NOMO-1 treated with DMSO at 0.1 percent for 48 hours (cell line): Measurements from ENCODE around the gene ROR1.

Source experiments
- DNase-seq: peaks from one replicate; lab custom pipeline; 2025; ENCODE audit not compliant: unreplicated experiment; lab: John Stamatoyannopoulos, UW

Gene ROR1

DNA sequence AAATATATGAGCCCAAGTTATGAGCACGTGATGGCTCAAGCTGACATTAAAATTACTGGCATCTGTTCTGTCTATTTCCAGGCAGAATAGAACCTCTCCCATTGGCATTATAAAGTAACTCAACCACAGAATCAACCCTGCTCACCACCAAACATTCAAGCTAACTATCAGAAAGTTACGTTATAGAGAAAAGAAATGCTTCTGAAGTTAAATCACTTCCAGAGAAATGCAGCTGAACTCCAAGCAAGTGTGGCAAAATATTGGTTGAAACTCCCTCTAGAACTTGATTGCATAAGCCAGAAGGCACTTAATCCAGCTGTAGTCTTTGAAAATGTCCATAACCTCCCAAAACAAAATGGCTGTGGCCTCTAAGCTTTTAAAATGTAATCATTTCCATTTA, 393.4 kb downstream of the ROR1 start:
- DNase-seq = no peak

DNA sequence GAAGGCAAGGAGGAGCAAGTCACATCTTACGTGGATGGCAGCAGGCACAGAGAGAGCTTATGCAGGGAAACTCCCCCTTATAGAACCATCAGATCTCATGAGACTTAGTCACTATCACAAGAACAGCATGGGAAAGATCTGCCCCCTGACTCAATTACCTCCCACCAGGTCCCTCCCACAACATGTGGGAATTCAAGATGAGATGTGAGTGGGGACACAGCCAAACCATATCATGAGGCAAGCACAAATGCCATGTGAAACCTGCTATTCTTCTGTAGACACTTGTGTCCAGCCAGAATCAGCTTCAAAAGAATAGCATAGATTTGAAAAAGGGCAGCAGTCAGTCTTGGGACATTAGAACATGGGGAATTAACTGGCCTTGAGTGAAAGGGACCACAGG, 397.4 kb downstream of the ROR1 start:
- DNase-seq = no peak

DNA sequence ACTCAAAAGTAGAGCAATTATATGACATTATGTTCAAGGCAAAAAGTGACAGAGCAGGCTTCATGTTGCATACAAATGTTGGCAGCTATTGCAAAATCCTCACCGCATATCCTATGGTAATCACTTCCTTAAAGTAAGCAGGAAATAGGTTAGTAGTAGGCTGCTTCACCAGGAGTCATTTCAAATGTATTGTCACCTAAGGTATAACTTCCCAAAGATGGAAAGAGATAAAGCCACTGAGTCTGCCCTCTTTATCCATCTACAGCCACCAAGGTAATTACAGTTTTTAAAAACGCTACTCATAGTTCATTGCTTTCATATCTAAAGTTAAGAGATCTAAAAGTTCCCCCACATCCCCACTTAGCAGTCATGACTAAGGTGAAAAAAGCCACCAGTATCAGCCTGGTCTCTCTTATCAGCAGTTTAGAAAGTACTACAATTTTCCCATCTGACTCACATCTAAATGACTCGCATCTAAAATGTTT, 398.0 kb downstream of the ROR1 start:
- peak; percentile 93 for DNase-seq

DNA sequence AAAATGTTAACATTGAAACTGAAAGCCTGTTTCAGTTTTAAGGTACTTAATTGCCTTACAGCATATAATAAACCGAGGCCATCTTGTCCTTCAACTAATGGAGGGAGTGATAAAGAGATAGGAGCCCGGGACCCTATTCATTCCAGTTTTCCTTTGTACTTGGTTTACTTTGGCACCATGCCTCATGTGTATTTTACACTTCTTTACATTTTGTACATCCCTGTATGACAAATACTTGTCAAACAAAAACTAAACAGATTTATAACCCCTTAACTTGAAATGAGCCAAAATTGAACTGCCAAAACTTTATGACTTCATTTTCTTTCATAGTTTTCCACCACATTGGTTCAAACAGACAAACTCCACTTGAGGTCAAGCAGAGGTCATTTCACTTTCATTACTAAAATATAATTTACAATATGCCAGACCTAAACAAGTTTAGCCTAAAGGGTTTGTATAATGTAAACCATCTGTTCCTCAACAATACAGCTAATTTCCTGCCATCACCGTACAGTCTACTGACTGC, 398.7 kb downstream of the ROR1 start:
- DNase-seq = no peak

DNA sequence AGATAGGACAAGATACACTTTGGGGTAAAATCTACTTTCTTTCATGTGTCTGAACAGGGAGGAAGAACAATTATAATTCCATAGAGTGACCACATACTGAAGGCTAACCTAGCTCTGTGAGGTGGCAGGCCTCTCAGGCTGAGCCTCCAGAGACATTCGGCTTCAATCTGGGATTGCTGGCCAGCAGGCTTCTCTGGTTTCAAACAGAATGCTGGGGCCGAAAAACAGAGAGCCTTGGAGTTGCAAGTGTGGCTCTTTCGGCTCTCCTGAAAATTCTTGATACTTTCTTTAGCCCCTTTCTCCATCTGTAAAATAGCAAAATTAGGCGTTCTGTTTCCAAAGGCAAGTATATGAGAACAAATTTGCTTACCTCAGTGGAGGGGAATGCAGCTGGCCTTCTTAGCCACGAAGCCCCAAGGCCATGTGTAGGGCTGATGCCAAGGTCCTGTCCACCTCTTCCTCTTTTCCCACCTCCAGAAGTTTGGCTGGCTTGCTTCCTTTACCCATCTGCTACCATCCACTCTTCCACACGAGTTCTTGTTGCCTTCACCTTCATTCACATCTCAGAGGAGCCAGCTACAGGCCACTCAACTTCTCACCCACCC, 399.6 kb downstream of the ROR1 start:
- DNase-seq = no peak

DNA sequence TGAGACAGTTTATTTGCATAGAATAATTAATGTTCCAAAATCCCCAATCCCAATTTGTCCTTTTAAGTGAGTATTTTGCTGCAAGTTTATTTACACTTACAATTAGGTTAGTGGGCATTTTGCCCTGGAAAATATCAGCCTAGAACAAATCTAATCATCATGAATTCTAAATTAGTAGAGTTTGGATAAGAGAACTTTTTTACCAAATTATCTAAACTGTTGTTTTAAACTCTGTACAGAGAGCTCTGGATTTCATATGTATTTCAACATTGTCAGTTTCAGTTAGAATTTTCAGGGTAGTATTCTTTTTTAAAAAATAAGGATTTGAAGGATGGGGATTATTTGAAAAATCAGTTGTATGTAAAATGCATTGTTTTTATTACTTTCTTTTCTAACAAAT, 401.8 kb downstream of the ROR1 start:
- no peak for DNase-seq

DNA sequence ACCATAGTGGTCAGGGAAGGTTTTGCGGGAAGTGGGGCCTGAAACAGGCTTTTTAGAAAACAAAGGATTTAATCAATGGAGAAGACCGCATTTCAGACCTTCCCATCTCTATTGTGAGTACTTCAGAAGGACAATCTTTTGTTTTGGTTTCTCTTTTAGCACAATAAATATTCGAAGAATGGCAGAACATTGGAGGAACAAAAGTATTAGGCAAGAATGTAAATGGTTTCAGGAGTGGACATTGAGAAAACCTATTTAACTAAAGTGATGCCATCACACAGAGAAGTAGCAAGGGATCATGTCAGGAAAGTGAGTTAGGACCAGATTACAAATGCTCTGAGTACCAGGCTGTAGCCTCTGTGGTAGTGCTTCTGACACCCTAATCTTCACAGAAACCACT, 402.8 kb downstream of the ROR1 start:
- no peak for DNase-seq

DNA sequence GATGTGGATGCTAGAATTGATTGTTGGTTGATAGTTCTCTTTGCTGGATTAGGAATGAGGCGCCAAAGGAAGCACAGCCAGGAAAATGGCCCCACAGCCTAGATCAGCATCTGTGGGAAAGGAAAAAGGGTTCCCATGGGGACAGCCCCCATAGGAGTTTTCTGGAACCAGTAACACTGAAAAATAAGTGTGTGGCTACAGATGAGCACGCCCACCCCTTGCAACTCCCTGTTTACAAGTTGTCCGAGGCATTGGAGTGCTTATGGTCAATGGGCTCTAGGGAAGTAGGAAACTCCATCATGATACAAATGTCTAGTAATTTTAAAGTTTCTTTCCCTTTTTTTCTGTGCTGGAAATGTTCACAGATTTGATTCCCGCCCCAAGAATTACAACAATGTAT, 405.8 kb downstream of the ROR1 start:
- DNase-seq = no peak

DNA sequence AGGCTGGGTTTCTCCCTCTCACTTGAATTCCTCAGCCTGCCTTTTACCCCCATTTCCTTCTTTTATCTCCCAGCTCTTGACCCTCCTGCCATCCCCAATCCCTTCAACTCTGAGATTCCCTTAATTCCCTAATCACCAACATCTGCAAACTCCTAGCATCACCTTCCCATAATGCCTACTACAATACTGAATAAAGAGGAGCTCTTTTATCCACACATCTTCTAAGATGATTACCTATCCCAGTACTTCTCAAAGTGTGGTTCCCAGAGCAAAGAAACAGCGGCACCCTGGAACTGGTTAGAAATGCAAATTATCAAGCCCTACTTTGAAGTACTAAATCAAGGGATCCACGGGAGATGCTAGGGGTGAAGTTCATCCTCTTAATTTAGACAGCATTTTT, 408.4 kb downstream of the ROR1 start:
- DNase-seq = no peak

DNA sequence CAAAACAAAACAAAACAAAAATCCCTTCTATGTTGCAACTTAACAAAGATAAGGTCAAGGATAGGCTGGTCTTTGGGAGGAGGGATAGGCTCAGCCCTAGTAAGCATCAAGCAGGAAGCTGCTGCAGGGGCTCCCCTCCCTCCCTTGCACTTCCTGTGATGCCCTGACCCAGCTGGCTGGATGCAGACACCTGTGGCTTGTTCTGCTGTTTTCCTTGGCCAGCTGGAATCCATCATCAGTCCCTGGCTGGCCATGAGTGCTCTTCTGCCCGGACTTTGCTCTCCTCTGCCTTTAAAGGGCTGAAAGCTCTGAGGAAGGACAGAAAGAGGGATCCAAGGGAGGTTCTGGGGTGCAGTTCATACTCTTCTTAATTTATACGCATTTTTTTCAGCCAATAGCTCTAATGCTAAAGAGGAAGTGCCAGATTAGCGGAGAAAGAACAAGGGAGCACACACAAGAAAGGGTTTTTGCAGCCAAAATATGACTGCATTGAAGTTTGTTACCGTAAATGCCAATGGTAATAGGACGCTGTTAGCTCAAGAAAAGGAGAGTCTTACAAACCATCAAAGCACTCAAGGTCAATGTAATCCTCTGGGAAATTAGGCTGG, 409.7 kb downstream of the ROR1 start:
- DNase-seq = no peak

DNA sequence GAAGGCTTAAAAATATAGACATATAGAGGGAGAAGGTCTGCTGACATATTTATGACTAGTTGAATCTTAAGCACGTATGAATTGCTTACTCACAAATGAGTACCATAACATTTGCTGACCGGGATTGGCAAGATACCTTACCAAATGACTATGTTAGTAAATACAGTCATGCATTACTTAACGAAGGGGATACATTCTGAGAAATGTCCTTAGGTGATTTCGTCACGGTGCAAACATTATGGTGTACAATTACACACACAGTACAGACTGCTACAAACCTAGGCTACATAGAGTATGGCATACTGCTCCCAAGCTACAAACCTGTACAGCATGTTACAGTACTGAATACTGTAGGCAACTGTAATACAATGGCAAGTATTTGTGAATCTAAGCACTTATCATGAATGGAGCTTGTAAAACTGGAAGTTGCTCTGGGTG, 410.2 kb downstream of the ROR1 start:
- DNase-seq = no peak

DNA sequence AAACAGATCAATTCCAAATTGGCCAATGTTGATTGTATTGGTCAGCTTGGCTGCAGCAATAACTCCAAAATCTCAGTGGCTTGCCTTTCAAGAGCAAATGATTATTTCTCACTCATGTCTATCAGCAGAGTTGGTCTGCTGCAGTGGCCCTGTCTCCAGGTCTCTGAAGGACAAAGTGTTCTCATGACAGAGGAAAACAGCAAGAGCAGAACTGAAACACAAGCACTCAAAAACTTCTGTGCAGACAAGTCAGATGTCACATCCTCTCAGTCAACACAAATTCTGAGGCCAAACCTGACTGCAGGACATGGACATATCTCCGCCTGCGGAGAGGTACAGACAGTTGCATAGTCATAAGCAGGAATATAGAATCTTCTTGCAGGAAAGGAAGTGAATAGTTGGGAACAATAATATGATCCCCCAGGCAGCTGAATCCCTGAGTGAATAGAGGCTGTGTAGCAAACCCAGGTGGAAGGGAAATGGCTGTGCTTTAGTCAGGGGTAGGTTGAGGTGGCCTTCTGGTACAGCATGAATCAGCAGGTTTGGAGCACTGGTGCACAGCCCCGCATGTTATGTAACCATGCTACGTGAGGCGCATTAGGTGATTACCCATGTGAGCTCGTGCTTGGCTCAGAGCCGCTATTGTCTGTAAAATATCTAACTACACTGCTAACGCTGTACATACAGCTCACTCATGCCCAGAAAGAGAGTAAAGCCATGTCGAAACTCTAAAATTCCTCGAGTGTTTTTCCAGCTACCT, 412.5 kb downstream of the ROR1 start:
- no peak for DNase-seq

DNA sequence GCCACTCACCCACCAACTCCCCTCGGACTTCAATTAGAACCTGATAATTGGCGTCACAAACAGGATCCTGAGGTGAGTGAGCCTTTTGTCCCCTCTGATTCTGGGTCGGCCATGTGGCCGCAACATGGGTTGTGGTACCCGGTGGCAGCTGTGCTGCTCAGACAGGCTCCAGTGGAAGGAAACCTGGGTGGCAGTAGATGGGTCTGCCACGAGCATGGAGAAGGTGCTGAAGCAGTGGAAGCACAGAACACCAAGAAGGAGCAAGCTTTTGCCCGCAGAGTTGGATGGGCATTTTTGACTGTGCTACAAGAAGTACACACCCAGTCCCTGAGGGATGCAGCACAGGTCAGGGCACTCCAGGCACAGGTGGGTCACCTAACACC, 413.1 kb downstream of the ROR1 start:
- DNase-seq = no peak

DNA sequence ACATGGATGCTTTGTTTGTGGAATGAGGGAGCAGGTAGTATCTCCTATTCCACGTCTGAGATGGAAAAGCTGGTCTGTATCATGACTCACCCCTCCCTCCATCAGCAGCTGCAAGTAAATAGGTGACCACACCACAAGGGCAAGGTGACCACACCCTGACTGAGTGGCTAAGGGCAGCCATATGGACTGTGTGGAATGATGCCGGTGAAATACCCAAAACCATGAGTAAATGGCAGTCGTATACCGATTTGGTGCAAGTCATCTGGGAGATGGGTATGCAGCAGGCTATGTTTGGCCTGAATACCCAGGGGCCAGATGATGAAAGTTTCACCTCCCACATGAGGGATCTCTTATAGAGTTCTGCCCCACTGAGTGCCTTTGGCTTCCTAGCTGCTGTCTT, 413.8 kb downstream of the ROR1 start:
- DNase-seq = no peak

DNA sequence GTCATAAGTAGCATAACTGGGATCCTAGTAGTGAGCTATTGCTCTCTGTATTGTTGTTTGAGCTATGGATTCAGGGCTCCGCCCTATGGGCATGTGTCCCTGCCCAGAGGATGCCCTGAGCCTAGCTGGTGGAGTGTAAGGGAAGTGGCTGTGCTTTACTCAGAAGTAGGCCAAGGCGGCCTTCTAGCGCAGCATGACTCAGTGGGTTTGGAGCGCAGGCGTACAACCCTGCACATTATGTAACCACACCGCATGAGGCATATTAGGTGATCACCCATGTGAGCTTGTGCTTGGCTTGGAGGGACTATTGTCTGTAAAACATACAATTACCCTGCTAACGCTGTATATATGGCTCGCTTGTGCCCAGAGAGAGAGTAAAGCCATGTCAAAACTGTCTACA, 418.5 kb downstream of the ROR1 start:
- no peak for DNase-seq

DNA sequence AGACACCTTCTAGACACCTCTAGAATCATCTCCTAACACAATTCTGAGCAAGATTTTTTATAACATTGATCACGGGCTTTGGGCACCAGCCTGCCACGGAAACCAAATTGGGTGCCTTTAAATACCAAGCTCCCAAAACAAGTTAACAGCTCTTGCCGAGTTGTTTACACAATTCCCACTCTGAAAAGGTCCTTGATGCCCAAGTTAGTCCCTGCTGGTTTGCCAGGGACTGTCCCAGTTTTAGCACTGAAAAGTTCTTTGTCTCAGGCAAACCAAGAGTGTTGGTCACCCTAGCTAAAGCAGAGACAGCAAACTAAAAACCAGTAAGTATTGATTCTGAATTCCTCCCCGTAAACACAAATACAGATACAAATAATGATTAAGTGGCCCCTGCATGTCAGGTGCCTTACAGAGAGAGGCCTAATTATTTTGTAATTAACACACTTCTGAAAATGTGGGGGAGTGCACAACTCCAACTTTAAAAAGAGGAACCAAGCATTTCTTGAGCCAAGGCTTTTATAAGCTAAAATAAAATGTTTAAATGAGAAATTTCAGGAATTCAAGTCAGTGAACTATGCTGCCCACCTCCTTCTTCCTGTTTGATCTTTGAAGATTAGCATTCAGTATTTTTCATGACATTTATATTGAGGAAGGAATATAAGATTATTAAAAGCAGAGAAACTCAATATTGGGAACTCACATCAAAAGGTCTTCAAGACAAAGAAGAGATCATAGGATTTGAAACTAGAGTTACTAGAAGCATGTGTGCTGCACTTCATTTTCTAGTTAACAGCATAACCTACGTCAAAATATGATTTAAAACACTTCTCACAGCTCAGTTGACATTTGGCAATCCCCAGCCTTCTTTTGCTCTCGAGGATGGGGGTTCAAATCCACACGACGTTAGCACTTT, 420.6 kb downstream of the ROR1 start:
- peak; percentile 46 for DNase-seq

DNA sequence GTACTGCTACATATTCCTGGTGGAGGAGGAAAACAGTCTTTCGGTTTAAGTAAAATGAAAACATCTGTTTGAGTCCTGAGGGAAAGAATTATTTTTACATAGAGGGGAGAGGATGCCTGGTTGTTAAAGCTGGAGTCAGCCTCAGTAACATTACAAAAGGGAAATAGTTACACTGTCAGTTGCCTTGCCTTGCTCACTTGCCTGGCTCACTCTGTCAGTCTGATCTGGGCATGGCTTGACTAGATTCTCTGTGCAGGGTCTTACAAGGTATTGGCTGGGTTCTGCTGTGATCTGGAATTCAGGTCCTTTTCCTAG, 421.2 kb downstream of the ROR1 start:
- no peak for DNase-seq

DNA sequence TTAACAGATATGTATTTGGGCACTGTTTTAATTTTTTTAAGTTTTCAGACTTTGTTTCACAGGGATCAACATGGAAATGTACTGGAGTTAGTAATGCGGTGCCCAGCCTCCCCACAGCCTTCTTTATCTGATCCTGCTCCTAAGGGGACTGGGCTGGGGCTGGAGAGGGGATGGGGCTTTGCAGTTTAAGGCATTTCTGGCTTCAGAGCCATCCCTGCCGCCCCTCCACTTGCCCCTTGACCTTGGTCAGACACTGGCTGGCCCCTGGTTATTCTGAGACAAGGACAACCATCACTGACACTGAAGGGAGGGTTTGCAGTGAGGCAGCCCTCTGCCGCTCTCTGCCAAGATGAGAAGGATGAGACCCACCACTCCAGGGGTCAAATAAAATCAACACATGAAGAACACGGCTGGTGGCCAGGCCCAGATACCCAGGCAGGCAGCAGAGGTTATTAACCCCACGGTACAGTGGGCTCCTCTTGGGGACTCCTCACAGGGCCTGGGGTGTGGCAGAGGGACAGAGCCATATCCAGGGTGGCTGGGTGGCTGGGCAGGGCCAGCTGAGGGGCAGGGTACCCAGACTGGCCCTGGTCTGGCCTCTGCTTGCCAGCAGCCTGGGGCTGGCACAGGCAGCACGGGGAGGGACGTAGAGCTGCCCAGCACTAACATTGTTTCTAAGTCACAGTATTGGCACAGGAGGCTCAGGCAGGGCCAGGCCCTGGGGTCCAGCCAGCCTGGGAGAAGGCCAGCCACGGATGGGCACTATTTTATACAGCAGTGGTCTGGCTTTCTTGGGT, 422.5 kb downstream of the ROR1 start:
- no peak for DNase-seq

DNA sequence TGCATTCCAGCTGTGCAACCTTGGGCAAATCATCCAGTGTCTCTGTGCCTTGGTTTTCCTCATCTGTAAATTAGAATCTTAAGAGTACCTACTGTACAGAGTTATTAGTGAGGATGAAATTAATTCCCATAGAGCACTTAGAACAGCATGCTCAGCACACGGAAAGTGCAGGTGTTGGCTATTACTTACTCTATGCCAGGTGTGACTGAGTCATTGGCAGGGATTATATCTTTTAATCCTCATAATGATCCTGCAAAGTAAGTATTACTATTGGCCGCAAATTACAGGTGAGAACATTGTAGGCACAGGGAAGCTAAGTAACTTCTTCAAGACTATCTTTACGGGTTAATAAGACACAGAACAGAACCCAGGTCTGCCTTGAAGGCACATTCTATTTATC, 423.3 kb downstream of the ROR1 start:
- no peak for DNase-seq

DNA sequence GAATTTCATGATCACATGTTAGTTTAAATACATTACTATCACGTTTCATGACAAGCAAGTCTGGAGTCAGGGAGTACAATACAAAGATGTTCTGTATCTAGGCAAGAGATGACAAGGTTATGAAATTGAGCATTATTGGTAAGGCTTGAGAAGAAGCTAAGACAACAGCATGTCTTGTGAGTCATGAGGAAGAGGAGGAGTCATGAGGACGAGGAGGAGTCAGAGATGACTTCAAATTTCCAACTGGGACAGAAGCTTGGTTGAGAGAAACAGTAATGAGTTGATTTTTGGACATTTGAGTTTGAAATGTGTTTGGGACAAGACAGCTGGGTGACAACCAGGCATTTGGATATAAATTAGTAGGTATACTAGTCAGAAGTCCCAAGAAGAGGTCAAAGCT, 425.3 kb downstream of the ROR1 start:
- no peak for DNase-seq

DNA sequence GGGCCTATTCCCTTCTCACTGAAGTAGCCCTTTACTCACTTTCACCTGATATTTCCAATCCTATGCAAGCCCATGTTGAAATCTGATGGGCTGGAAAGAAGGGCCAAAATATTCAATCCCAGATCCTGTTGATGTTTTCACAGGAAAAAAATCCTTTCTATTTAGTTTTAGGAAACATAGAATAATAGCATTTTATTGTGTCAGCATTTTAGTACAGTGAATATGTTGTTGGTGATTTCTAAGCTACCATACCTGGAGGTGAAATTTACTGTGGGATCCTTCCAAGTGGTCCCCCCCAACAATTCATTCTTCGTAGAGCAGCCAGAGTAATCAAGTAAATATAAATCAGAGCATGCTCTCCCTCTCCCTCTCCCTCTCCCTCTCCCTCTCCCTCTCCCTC, 426.2 kb downstream of the ROR1 start:
- DNase-seq = no peak
